Ishikawa (cell line): ENCODE data around the gene RNLS.

Experiments
- MAX ChIP-seq: IDR thresholded peaks from 2 replicates; pipeline ENCODE4 v1.6.1; 2012
- TF ChIP-seq, protein P1 (sequence below): IDR thresholded peaks from 2 replicates; pipeline ENCODE4 v1.6.1; 2012; ENCODE audit warnings: low read depth, mild to moderate bottlenecking

DNA sequence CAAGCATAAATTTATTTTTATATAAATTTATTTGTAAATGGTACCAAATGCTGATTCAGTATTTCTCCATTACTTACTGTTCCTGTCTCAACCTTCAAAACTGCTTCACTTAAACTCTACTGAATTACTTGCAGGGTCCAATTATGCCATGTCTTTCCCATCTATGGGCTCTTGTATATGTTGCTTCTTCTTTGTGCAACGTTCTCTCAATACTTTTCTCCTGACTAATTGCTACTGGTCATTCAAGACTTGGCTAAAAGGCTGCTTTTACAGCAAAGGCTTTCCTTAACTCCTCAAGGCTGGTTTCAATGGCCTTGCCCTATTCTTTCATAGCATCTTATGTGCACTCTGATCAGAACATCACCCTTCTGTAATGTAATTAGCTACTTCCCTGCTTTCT, 67.9 kb downstream of the RNLS start:
- TF ChIP-seq MAX: no peak
- TF ChIP-seq, protein P1, sequence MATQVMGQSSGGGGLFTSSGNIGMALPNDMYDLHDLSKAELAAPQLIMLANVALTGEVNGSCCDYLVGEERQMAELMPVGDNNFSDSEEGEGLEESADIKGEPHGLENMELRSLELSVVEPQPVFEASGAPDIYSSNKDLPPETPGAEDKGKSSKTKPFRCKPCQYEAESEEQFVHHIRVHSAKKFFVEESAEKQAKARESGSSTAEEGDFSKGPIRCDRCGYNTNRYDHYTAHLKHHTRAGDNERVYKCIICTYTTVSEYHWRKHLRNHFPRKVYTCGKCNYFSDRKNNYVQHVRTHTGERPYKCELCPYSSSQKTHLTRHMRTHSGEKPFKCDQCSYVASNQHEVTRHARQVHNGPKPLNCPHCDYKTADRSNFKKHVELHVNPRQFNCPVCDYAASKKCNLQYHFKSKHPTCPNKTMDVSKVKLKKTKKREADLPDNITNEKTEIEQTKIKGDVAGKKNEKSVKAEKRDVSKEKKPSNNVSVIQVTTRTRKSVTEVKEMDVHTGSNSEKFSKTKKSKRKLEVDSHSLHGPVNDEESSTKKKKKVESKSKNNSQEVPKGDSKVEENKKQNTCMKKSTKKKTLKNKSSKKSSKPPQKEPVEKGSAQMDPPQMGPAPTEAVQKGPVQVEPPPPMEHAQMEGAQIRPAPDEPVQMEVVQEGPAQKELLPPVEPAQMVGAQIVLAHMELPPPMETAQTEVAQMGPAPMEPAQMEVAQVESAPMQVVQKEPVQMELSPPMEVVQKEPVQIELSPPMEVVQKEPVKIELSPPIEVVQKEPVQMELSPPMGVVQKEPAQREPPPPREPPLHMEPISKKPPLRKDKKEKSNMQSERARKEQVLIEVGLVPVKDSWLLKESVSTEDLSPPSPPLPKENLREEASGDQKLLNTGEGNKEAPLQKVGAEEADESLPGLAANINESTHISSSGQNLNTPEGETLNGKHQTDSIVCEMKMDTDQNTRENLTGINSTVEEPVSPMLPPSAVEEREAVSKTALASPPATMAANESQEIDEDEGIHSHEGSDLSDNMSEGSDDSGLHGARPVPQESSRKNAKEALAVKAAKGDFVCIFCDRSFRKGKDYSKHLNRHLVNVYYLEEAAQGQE: no peak
